ENCODE results near the gene SPOP.

SPOP gene

GRCh38 chr17:49556223-49556943 lies 121.5 kb downstream of the SPOP start:
- no peak overlapping the region for H3K9ac ChIP-seq (ENCODE audit: low read length)
- H3K9me3 ChIP-seq (ENCODE audit: insufficient read depth, low read length): no peaks in the 10 kb centered on the region
- no peaks in the 10 kb centered on the region for H3K79me2 ChIP-seq (ENCODE audit: insufficient read depth, low read length)
- no peaks in the 10 kb centered on the region for H3F3A ChIP-seq (ENCODE audit: insufficient read depth)
- H3K4me2 ChIP-seq (ENCODE audit: low read depth, low read length, poor library complexity, severe bottlenecking): no peak overlapping the region
- peak overlapping the region; percentile 84 for H2AFZ ChIP-seq (ENCODE audit: low read depth, low read length, severe bottlenecking)
- no peaks in the 10 kb centered on the region for H3K36me3 ChIP-seq (ENCODE audit: low read length)
- H3K27ac ChIP-seq (ENCODE audit: low read depth, low read length): no peak overlapping the region
- H3K27me3 ChIP-seq (ENCODE audit: low read length): no peaks in the 10 kb centered on the region
- TF ChIP-seq EZH2phosphoT487 (conservative IDR thresholded peaks at IDR 0.05; ENCODE audit: low read length) (no peak), CTCF (IDR thresholded peaks at IDR 0.05; ENCODE audit: insufficient read depth, low read length, poor library complexity, severe bottlenecking) (peak; percentile 96)
- no peak overlapping the region for H3K4me3 ChIP-seq (ENCODE audit: insufficient read depth, low read length, poor library complexity, severe bottlenecking)
- H3K9me2 ChIP-seq (replicated peaks; ENCODE audit: insufficient read depth, low read length): no peaks in the 10 kb centered on the region
- no peaks in the 10 kb centered on the region for H4K20me1 ChIP-seq (ENCODE audit: low read depth, low read length)

- no peak for TF ChIP-seq CTCF (IDR thresholded peaks at IDR 0.05; ENCODE audit: insufficient read depth, low read length, poor library complexity, severe bottlenecking)
- TF ChIP-seq EZH2phosphoT487 (conservative IDR thresholded peaks at IDR 0.05; ENCODE audit: low read length): no peak
- peak overlapping the region; percentile 84 for H2AFZ ChIP-seq (ENCODE audit: low read depth, low read length, severe bottlenecking)
- H3K79me2 ChIP-seq (ENCODE audit: insufficient read depth, low read length): no peaks in the 10 kb centered on the region
- no peaks in the 10 kb centered on the region for H3K27me3 ChIP-seq (ENCODE audit: low read length)
- H3K36me3 ChIP-seq (ENCODE audit: low read length): no peaks in the 10 kb centered on the region
- no peak overlapping the region for H3K9ac ChIP-seq (ENCODE audit: low read length)
- no peaks in the 10 kb centered on the region for H3F3A ChIP-seq (ENCODE audit: insufficient read depth)
- no peak overlapping the region for H3K4me2 ChIP-seq (ENCODE audit: low read depth, low read length, poor library complexity, severe bottlenecking)
- H4K20me1 ChIP-seq (ENCODE audit: low read depth, low read length): no peaks in the 10 kb centered on the region
- H3K9me3 ChIP-seq (ENCODE audit: insufficient read depth, low read length): no peaks in the 10 kb centered on the region
- no peak overlapping the region for H3K4me3 ChIP-seq (ENCODE audit: insufficient read depth, low read length, poor library complexity, severe bottlenecking)
- no peak overlapping the region for H3K27ac ChIP-seq (ENCODE audit: low read depth, low read length)
- H3K9me2 ChIP-seq (replicated peaks; ENCODE audit: insufficient read depth, low read length): no peaks in the 10 kb centered on the region
Measured at GRCh38 chr17:49555495-49556222, 122.2 kb downstream of the SPOP start.

- Histone ChIP-seq H4K20me1 (ENCODE audit: low read depth, low read length) (no peaks in the 10 kb centered on the region), H3K4me2 (ENCODE audit: low read depth, low read length, poor library complexity, severe bottlenecking) (no peak overlapping the region), H3K4me3 (ENCODE audit: insufficient read depth, low read length, poor library complexity, severe bottlenecking) (no peak overlapping the region), H3K27ac (ENCODE audit: low read depth, low read length) (no peak overlapping the region), H2AFZ (ENCODE audit: low read depth, low read length, severe bottlenecking) (no peak overlapping the region), H3K9ac (ENCODE audit: low read length) (no peak overlapping the region), H3K9me2 (replicated peaks; ENCODE audit: insufficient read depth, low read length) (no peaks in the 10 kb centered on the region), H3K36me3 (ENCODE audit: low read length) (no peaks in the 10 kb centered on the region), H3K79me2 (ENCODE audit: insufficient read depth, low read length) (no peaks in the 10 kb centered on the region), H3K9me3 (ENCODE audit: insufficient read depth, low read length) (no peaks in the 10 kb centered on the region), H3K27me3 (ENCODE audit: low read length) (no peaks in the 10 kb centered on the region), H3F3A (ENCODE audit: insufficient read depth) (no peaks in the 10 kb centered on the region)
- no peak for TF ChIP-seq CTCF (IDR thresholded peaks at IDR 0.05; ENCODE audit: insufficient read depth, low read length, poor library complexity, severe bottlenecking)
- TF ChIP-seq EZH2phosphoT487 (conservative IDR thresholded peaks at IDR 0.05; ENCODE audit: low read length): no peak
Measured at GRCh38 chr17:49554694-49555494, 123.0 kb downstream of the SPOP start.

Measured in SU-DHL-6 (cell line).